ENCODE data around the gene ADGRV1. TPM values are rescaled to one million over a fixed set of nuclear protein-coding genes. Genes with fewer than 3 reads are reported as not detected.

Gene ADGRV1
- total RNA-seq, 4 donors from 2014 or later: 0.39 to 1.9 (median 1.00) TPM

- 38 to 47% methylated on average over 9 of the region's 9 CpGs for WGBS, 2 donors
- Histone ChIP-seq H3K4me3 (no peak overlapping the region), H3K36me3 (no peaks in the 10 kb centered on the region), H3K9me3 (no peaks in the 10 kb centered on the region), H3K27me3 (peaks cover 0 to 43% of the 10 kb centered on the region in 2 donors), H3K4me1 (peaks cover 0 to 16% (median 3%) of the 10 kb centered on the region in 4 donors), H3K27ac (no peak overlapping the region)
- TF ChIP-seq CTCF (IDR thresholded peaks at IDR 0.05) (no peak), POLR2A (IDR thresholded peaks at IDR 0.05) (no peak), EP300 (IDR thresholded peaks at IDR 0.05) (no peak)
- DNase-seq (ENCODE audit: low spot score in 2 of 2): no peak
Observed at GRCh38 chr5:90557391-90557790, 1.2 kb upstream of the ADGRV1 start.

- Histone ChIP-seq H3K4me1 (peaks cover 0 to 16% (median 3%) of the 10 kb centered on the region in 4 donors), H3K27me3 (peaks cover 0 to 44% of the 10 kb centered on the region in 2 donors), H3K36me3 (no peaks in the 10 kb centered on the region), H3K9me3 (no peaks in the 10 kb centered on the region), H3K4me3 (peak overlapping the region in 2 of 4 donors; percentile 35 to 50), H3K27ac (no peak overlapping the region)
- TF ChIP-seq POLR2A (IDR thresholded peaks at IDR 0.05) (no peak), CTCF (IDR thresholded peaks at IDR 0.05) (no peak), EP300 (IDR thresholded peaks at IDR 0.05) (no peak)
- DNase-seq (ENCODE audit: low spot score in 2 of 2): no peak
- 38 to 46% methylated on average over 3 of the region's 3 CpGs for WGBS, 2 donors
Observed at GRCh38 chr5:90557871-90558270, 726 bp upstream of the ADGRV1 start.

- peaks cover 0 to 44% of the 10 kb centered on the region in 2 donors for H3K27me3 ChIP-seq
- TF ChIP-seq EP300 (IDR thresholded peaks at IDR 0.05) (no peak), CTCF (IDR thresholded peaks at IDR 0.05) (no peak), POLR2A (IDR thresholded peaks at IDR 0.05) (no peak)
- peaks cover 0 to 16% (median 3%) of the 10 kb centered on the region in 4 donors for H3K4me1 ChIP-seq
- H3K9me3 ChIP-seq: no peaks in the 10 kb centered on the region
- DNase-seq (ENCODE audit: low spot score in 2 of 2): no peak
- no peak overlapping the region for H3K4me3 ChIP-seq
- no peak overlapping the region for H3K27ac ChIP-seq
- no peaks in the 10 kb centered on the region for H3K36me3 ChIP-seq
- WGBS, 2 donors: 76 to 86% methylated on average over 2 of the region's 2 CpGs
Observed at GRCh38 chr5:90560771-90561170, 2.2 kb downstream of the ADGRV1 start.

- TF ChIP-seq EP300 (IDR thresholded peaks at IDR 0.05) (no peak), CTCF (IDR thresholded peaks at IDR 0.05) (no peak), POLR2A (IDR thresholded peaks at IDR 0.05) (no peak)
- no peak for DNase-seq (ENCODE audit: low spot score in 2 of 2)
- Histone ChIP-seq H3K9me3 (no peaks in the 10 kb centered on the region), H3K4me1 (peaks cover 0 to 16% (median 3%) of the 10 kb centered on the region in 4 donors), H3K27ac (no peak overlapping the region), H3K27me3 (peaks cover 0 to 44% of the 10 kb centered on the region in 2 donors), H3K36me3 (no peaks in the 10 kb centered on the region), H3K4me3 (no peak overlapping the region)
- WGBS, 2 donors: 72 to 77% methylated on average over 1 of the region's 1 CpG
Observed at GRCh38 chr5:90561766-90562165, 3.2 kb downstream of the ADGRV1 start.

GRCh38 chr5:90562341-90562740 lies 3.7 kb downstream of the ADGRV1 start:
- no peak overlapping the region for H3K27ac ChIP-seq

More at GRCh38 chr5:90562341-90562740, 3.7 kb downstream of the ADGRV1 start:
- no peak overlapping the region for H3K4me3 ChIP-seq
- H3K9me3 ChIP-seq: no peaks in the 10 kb centered on the region
- no peaks in the 10 kb centered on the region for H3K36me3 ChIP-seq
- peaks cover 0 to 16% (median 3%) of the 10 kb centered on the region in 4 donors for H3K4me1 ChIP-seq
- DNase-seq (ENCODE audit: low spot score in 2 of 2): no peak
- TF ChIP-seq POLR2A (IDR thresholded peaks at IDR 0.05) (no peak), CTCF (IDR thresholded peaks at IDR 0.05) (no peak)
- peaks cover 0 to 41% of the 10 kb centered on the region in 2 donors for H3K27me3 ChIP-seq
- 71 to 78% methylated on average over 5 of the region's 5 CpGs for WGBS, 2 donors

Measured in tibial nerve (tissue), 4 donors.